OCI-LY3 (cell line): ENCODE results near the gene CLEC3A.
"Not testable (repeated sequence)": the region's sequence is repeated elsewhere in the genome, so short reads cannot be mapped to it uniquely, and the experiment has no call there.

ENCODE experiments used
- H2AFZ ChIP-seq: fragments of 200-600, 300-600 bp; shearing (Covaris generic); 2 replicates; pipeline ENCODE4 v1.6.0; 2014; ENCODE audit warnings: antibody characterized with exemption, low read depth, low read length
- H3K27ac ChIP-seq: fragments of 200-600, 300-600 bp; sonication (generic); 2 replicates; pipeline ENCODE4 v1.5.1; 2014; ENCODE audit warnings: mild to moderate bottlenecking, low read length, moderate library complexity, mixed read lengths
- H3K27me3 ChIP-seq: fragments of 200-600, 300-600 bp; sonication (generic); 2 replicates; pipeline ENCODE4 v1.6.1; 2014; ENCODE audit warnings: low read depth, low read length, mixed read lengths
- H3K36me3 ChIP-seq: fragments of 200-600, 300-600 bp; sonication (generic); replicated peaks from 2 replicates; pipeline ENCODE3; 2014; ENCODE audit warnings: low read depth, low read length, mixed read lengths
- H3K4me1 ChIP-seq: fragments of 300-600, 200-600 bp; sonication (generic); 2 replicates; pipeline ENCODE4 v1.6.1; 2014; ENCODE audit warnings: low read length, mixed read lengths
- H3K4me2 ChIP-seq: fragments of 200-600, 300-600 bp; sonication (generic); 2 replicates; pipeline ENCODE4 v1.6.1; 2014; ENCODE audit warnings: low read length, mixed read lengths
- H3K4me3 ChIP-seq: fragments of 300-600, 200-600 bp; sonication (generic); 2 replicates; pipeline ENCODE4 v1.5.1; 2014; ENCODE audit warnings: antibody characterized with exemption, mild to moderate bottlenecking, low read length, moderate library complexity
- H3K79me2 ChIP-seq: fragments of 300-600, 200-600 bp; shearing (Covaris generic); 2 replicates; pipeline ENCODE4 v1.6.1; 2014; ENCODE audit warnings: mild to moderate bottlenecking, low read length, mixed read lengths
- H3K9ac ChIP-seq: fragments of 300-600, 200-600 bp; shearing (Covaris generic); 2 replicates; pipeline ENCODE4 v1.6.0; 2014; ENCODE audit warnings: mild to moderate bottlenecking, low read length, moderate library complexity
- H3K9me3 ChIP-seq: fragments of 200-600, 300-600 bp; shearing (Covaris generic); 2 replicates; pipeline ENCODE4 v1.6.1; 2014; ENCODE audit warnings: low read length, mixed read lengths; ENCODE audit not compliant: insufficient read depth
- H4K20me1 ChIP-seq: fragments of 200-600, 300-600 bp; sonication (generic); 2 replicates; pipeline ENCODE4 v1.6.1; 2016; ENCODE audit warnings: low read length, mixed read lengths; ENCODE audit not compliant: insufficient read depth
- CTCF ChIP-seq: fragments of 200-600, 300-600 bp; sonication (generic); IDR thresholded peaks from 2 replicates; pipeline ENCODE4 v1.5.1; 2014; ENCODE audit warnings: antibody characterized with exemption, low read length, low read depth
- EZH2phosphoT487 ChIP-seq: fragments of 200-600 bp; shearing (Covaris generic); IDR thresholded peaks from 2 replicates; pipeline ENCODE4 v1.6.1; 2018; ENCODE audit warnings: antibody characterized with exemption, mixed run types, low read depth

The CLEC3A gene

GRCh38 chr16:78045865-78046581 is 23.7 kb downstream of the CLEC3A start:
- Histone ChIP-seq H3K27me3 (peaks cover 22% of the 10 kb centered on the region), H3K4me1 (no peaks in the 10 kb centered on the region), H3K27ac (no peak overlapping the region), H4K20me1 (no peaks in the 10 kb centered on the region), H3K9me3 (no peaks in the 10 kb centered on the region), H2AFZ (no peak overlapping the region), H3K4me2 (no peak overlapping the region), H3K9ac (no peak overlapping the region), H3K4me3 (no peak overlapping the region), H3K79me2 (no peaks in the 10 kb centered on the region), H3K36me3 (no peaks in the 10 kb centered on the region)
- TF ChIP-seq CTCF (no peak), EZH2phosphoT487 (no peak)

- no peak overlapping the region for H3K4me2 ChIP-seq
- H3K27me3 ChIP-seq, result peaks cover 22% of the 10 kb centered on the region
- no peak for TF ChIP-seq EZH2phosphoT487
- no peak for TF ChIP-seq CTCF
- H3K4me1 ChIP-seq, result no peaks in the 10 kb centered on the region
- no peak overlapping the region for H3K27ac ChIP-seq
- no peaks in the 10 kb centered on the region for H3K36me3 ChIP-seq
- no peak overlapping the region for H2AFZ ChIP-seq
- no peak overlapping the region for H3K4me3 ChIP-seq
- no peaks in the 10 kb centered on the region for H3K79me2 ChIP-seq
- H4K20me1 ChIP-seq, result no peaks in the 10 kb centered on the region
- no peak overlapping the region for H3K9ac ChIP-seq
- H3K9me3 ChIP-seq, result no peaks in the 10 kb centered on the region
Measured at GRCh38 chr16:78048319-78048718, 26.0 kb downstream of the CLEC3A start.

GRCh38 chr16:78050734-78051400 is 28.5 kb downstream of the CLEC3A start:
- H3K9ac ChIP-seq, result no peak overlapping the region
- H3K36me3 ChIP-seq, result no peaks in the 10 kb centered on the region
- no peaks in the 10 kb centered on the region for H3K79me2 ChIP-seq
- H4K20me1 ChIP-seq, result no peaks in the 10 kb centered on the region
- no peaks in the 10 kb centered on the region for H3K4me1 ChIP-seq
- peaks cover 19% of the 10 kb centered on the region for H3K27me3 ChIP-seq
- no peaks in the 10 kb centered on the region for H3K9me3 ChIP-seq
- no peak overlapping the region for H3K4me2 ChIP-seq
- no peak overlapping the region for H3K4me3 ChIP-seq
- TF ChIP-seq CTCF, result no peak
- no peak for TF ChIP-seq EZH2phosphoT487
- no peak overlapping the region for H3K27ac ChIP-seq
- H2AFZ ChIP-seq, result no peak overlapping the region

GRCh38 chr16:78057803-78058564 is 35.6 kb downstream of the CLEC3A start:
- Histone ChIP-seq H2AFZ (no peak overlapping the region), H3K27me3 (peaks cover 16% of the 10 kb centered on the region; the same call in 1 of the 2 replicates)

GRCh38 chr16:78059806-78060205 is 37.5 kb downstream of the CLEC3A start:
- H3K79me2 ChIP-seq, H3K27ac ChIP-seq, H3K9me3 ChIP-seq, H4K20me1 ChIP-seq, H3K4me2 ChIP-seq, H3K4me3 ChIP-seq, H3K9ac ChIP-seq, H2AFZ ChIP-seq, H3K4me1 ChIP-seq, H3K36me3 ChIP-seq: not testable (repeated sequence)
- peaks cover 21% of the 10 kb centered on the region for H3K27me3 ChIP-seq

More at GRCh38 chr16:78057803-78058564, 35.6 kb downstream of the CLEC3A start:
- Histone ChIP-seq H3K4me1 (no peaks in the 10 kb centered on the region), H3K9me3 (no peaks in the 10 kb centered on the region), H3K9ac (no peak overlapping the region), H3K36me3 (no peaks in the 10 kb centered on the region), H3K4me3 (no peak overlapping the region), H4K20me1 (no peaks in the 10 kb centered on the region), H3K79me2 (no peaks in the 10 kb centered on the region), H3K4me2 (no peak overlapping the region), H3K27ac (no peak overlapping the region)
- TF ChIP-seq CTCF, result no peak
- TF ChIP-seq EZH2phosphoT487, result no peak
